ENCODE data around the gene CRAT. TPM values are rescaled to one million over a fixed set of nuclear protein-coding genes. Genes with fewer than 3 reads are reported as not detected.

Gene CRAT
- total RNA-seq, 4 donors from 2014 or later, result 20.0 to 42.4 (median 27.4) TPM

GRCh38 chr9:129097671-129098306 lies 12.8 kb downstream of the CRAT start:
- Histone ChIP-seq H3K4me1 (no peaks in the 10 kb centered on the region), H3K36me3 (no peaks in the 10 kb centered on the region)
- DNase-seq, result no peak

GRCh38 chr9:129095908-129096307 lies 14.7 kb downstream of the CRAT start:
- intact Hi-C loops (cut with DNase I; ENCODE audit: low total_unique reads), result no loop called here
- Histone ChIP-seq H3K36me3 (no peaks in the 10 kb centered on the region), H3K4me3 (no peak overlapping the region), H3K9me3 (no peaks in the 10 kb centered on the region), H3K27ac (no peak overlapping the region), H3K27me3 (no peaks in the 10 kb centered on the region), H3K4me1 (no peaks in the 10 kb centered on the region)
- no peak for DNase-seq
- TF ChIP-seq, protein P1, sequence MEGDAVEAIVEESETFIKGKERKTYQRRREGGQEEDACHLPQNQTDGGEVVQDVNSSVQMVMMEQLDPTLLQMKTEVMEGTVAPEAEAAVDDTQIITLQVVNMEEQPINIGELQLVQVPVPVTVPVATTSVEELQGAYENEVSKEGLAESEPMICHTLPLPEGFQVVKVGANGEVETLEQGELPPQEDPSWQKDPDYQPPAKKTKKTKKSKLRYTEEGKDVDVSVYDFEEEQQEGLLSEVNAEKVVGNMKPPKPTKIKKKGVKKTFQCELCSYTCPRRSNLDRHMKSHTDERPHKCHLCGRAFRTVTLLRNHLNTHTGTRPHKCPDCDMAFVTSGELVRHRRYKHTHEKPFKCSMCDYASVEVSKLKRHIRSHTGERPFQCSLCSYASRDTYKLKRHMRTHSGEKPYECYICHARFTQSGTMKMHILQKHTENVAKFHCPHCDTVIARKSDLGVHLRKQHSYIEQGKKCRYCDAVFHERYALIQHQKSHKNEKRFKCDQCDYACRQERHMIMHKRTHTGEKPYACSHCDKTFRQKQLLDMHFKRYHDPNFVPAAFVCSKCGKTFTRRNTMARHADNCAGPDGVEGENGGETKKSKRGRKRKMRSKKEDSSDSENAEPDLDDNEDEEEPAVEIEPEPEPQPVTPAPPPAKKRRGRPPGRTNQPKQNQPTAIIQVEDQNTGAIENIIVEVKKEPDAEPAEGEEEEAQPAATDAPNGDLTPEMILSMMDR (IDR thresholded peaks at IDR 0.05), result no peak
- TF ChIP-seq POLR2A (IDR thresholded peaks at IDR 0.05), result no peak

More at GRCh38 chr9:129097671-129098306, 12.8 kb downstream of the CRAT start:
- TF ChIP-seq POLR2A (IDR thresholded peaks at IDR 0.05), result no peak
- TF ChIP-seq, protein P1 (IDR thresholded peaks at IDR 0.05), result no peak
- Histone ChIP-seq H3K27me3 (no peaks in the 10 kb centered on the region), H3K9me3 (no peaks in the 10 kb centered on the region), H3K27ac (no peak overlapping the region), H3K4me3 (no peak overlapping the region)
- intact Hi-C loops (cut with DNase I; ENCODE audit: low total_unique reads), result no loop called here

- Histone ChIP-seq H3K9me3 (no peaks in the 10 kb centered on the region), H3K4me3 (no peak overlapping the region), H3K27ac (no peak overlapping the region), H3K36me3 (no peaks in the 10 kb centered on the region), H3K4me1 (no peaks in the 10 kb centered on the region), H3K27me3 (no peaks in the 10 kb centered on the region)
- no peak for TF ChIP-seq POLR2A (IDR thresholded peaks at IDR 0.05)
- TF ChIP-seq, protein P1 (IDR thresholded peaks at IDR 0.05), result no peak
- intact Hi-C loops (cut with DNase I; ENCODE audit: low total_unique reads), result no loop called here
- DNase-seq, result no peak
Measured at GRCh38 chr9:129095170-129095667, 15.4 kb downstream of the CRAT start.

DNA sequence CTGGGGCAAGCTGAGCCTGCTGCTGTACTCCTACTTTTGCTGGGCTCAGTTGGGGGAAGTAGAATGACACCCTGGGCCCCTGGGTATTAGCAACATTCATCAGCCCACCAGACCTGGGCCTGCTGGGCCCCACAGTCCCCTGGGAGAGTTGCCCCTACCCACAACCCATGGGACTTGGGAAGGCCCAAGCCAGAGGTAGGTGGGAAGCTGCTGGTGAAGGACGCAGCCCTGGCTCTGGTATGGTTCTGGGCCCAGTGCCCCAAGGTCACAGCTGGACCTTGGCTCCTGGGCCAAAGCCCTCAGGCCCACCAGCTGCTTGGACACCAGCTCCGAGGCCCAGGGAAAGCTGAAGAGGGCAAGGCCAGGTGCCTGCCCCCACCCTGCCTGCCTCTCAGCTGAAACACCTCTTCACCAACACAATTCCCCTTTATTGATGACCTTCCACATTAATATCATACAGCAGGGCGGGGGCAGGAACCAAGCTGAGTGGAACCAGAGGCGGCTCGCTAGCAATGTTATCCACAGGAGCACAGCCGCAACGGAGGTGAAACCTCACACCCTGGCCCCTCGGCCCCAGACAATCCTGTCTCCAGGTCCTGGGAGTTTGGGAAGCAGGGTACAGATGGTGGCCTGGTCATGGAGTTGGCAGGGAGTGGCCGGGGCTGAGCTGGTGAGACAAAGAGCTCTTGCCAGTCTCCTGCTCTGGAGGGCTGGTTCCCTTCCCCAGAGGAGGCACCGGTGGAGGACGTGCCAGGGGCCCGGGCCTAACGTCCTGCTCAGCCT lies 16.0 kb downstream of the CRAT start:
- no peaks in the 10 kb centered on the region for H3K4me1 ChIP-seq
- no peak overlapping the region for H3K27ac ChIP-seq
- no peak for DNase-seq
- no peaks in the 10 kb centered on the region for H3K9me3 ChIP-seq
- H3K4me3 ChIP-seq, result no peak overlapping the region
- H3K27me3 ChIP-seq, result no peaks in the 10 kb centered on the region
- no peaks in the 10 kb centered on the region for H3K36me3 ChIP-seq
- intact Hi-C loops (cut with DNase I; ENCODE audit: low total_unique reads), result no loop called here
- no peak for TF ChIP-seq POLR2A (IDR thresholded peaks at IDR 0.05)
- TF ChIP-seq, protein P1 (IDR thresholded peaks at IDR 0.05), result no peak

Measured in uterus (tissue), 4 donors.